ENCODE measurements around the gene ZNF385C.

The ZNF385C gene

DNA sequence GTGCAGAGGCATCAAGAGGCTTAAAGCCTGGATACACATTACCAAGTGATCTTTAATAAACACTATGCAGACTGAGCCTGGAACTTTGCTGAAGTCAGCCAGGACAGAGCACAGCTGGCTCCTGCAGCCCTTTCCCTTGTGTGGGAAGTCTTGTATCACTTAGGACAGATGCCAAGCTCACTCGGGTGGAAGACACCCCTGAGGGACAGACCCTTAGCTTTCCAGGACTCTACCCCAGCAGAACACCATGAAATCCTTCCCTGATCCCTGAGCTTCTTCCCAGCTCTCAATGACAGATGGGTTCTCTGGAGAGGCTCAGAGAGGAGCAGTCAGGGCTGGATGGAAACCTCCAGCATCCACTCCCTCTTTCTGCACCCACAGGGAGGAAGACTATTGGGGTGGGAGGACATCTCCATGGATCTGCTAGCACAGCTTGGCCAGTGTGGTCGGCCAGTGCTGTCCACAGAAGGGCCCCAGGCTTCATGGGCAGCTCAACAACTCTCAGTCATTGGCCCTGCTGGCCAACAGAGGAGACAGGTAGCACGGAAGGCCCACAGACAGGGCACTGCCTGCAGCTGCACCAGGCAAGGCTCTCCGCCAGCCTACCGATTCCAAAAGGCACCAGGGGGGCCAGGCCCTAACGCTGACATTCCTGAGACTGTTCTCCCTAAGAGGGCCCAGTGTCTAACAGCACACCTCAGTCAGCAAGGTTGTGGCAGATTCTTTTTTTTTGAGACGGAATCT is 40.6 kb upstream of the ZNF385C start:
- H3K4me3 ChIP-seq (ENCODE audit: low read depth, low read length), result no peak overlapping the region
- TF ChIP-seq MYC (IDR thresholded peaks at IDR 0.05; ENCODE audit: low read depth, low read length) (no peak), MAX (IDR thresholded peaks at IDR 0.05; ENCODE audit: low read depth, low read length) (no peak), CTCF (IDR thresholded peaks at IDR 0.05; ENCODE audit: low read depth, low read length) (no peak), POLR2A (IDR thresholded peaks at IDR 0.05; ENCODE audit: extremely low read depth, insufficient read length) (no peak)
- DNase-seq (ENCODE audit: low read depth), result no peak

DNA sequence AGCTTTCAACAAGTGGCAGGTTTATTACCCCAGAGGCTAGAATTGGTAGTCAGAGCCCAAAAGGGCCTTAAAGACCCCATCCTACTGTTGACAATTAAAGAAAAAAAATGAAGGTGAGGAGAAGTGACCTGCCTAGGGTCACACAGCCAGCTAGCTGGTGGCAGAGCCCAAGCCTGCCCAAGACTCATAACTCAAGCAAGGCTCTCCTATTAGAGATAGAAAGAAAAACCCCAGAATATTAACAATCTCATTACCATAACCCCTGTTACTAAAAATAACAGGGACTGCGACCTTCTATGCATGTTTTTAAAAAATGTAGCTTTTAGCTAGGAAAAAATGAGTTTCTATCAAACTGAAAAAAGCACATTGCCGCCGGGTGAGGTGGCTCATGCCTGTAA is 38.4 kb upstream of the ZNF385C start:
- no peak overlapping the region for H3K4me3 ChIP-seq (ENCODE audit: low read depth, low read length)
- TF ChIP-seq MYC (IDR thresholded peaks at IDR 0.05; ENCODE audit: low read depth, low read length), result no peak
- no peak for DNase-seq (ENCODE audit: low read depth)

- DNase-seq (ENCODE audit: low read depth), result peak; percentile 50
- TF ChIP-seq CTCF (IDR thresholded peaks at IDR 0.05; ENCODE audit: low read depth, low read length) (no peak), MYC (IDR thresholded peaks at IDR 0.05; ENCODE audit: low read depth, low read length) (no peak), POLR2A (IDR thresholded peaks at IDR 0.05; ENCODE audit: extremely low read depth, insufficient read length) (no peak), MAX (IDR thresholded peaks at IDR 0.05; ENCODE audit: low read depth, low read length) (no peak)
- H3K4me3 ChIP-seq (ENCODE audit: low read depth, low read length), result no peak overlapping the region
Measured at GRCh38 chr17:42135664-42136653, 37.7 kb upstream of the ZNF385C start.

DNA sequence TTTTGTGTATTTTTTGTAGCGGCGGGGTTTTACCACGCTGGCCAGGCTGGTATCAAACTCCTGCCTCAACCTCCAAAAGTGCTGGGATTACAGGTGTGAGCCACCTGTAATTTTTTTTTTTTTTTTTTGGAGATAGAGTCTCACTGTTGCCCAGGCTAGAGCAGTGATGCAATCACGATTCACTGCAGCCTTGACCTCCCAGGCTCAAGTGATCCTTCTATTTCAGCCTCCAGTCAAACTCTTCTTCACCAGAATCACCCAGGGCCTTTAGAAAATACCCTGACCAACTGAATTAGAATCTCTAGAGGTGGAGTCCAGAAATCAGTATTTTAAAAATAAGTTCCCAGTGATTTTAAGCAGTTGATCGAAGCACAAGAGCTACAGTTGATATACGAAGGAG is 36.9 kb upstream of the ZNF385C start:
- TF ChIP-seq MYC (IDR thresholded peaks at IDR 0.05; ENCODE audit: low read depth, low read length), result no peak
- TF ChIP-seq MAX (IDR thresholded peaks at IDR 0.05; ENCODE audit: low read depth, low read length), result no peak
- no peak for TF ChIP-seq CTCF (IDR thresholded peaks at IDR 0.05; ENCODE audit: low read depth, low read length)
- no peak for TF ChIP-seq POLR2A (IDR thresholded peaks at IDR 0.05; ENCODE audit: extremely low read depth, insufficient read length)
- DNase-seq (ENCODE audit: low read depth), result no peak
- no peak overlapping the region for H3K4me3 ChIP-seq (ENCODE audit: low read depth, low read length)

GRCh38 chr17:42133461-42134041 is 35.3 kb upstream of the ZNF385C start:
- no peak for DNase-seq (ENCODE audit: low read depth)
- no peak overlapping the region for H3K4me3 ChIP-seq (ENCODE audit: low read depth, low read length)
- TF ChIP-seq CTCF (IDR thresholded peaks at IDR 0.05; ENCODE audit: low read depth, low read length) (no peak), MAX (IDR thresholded peaks at IDR 0.05; ENCODE audit: low read depth, low read length) (no peak), POLR2A (IDR thresholded peaks at IDR 0.05; ENCODE audit: extremely low read depth, insufficient read length) (no peak), MYC (IDR thresholded peaks at IDR 0.05; ENCODE audit: low read depth, low read length) (no peak)

DNA sequence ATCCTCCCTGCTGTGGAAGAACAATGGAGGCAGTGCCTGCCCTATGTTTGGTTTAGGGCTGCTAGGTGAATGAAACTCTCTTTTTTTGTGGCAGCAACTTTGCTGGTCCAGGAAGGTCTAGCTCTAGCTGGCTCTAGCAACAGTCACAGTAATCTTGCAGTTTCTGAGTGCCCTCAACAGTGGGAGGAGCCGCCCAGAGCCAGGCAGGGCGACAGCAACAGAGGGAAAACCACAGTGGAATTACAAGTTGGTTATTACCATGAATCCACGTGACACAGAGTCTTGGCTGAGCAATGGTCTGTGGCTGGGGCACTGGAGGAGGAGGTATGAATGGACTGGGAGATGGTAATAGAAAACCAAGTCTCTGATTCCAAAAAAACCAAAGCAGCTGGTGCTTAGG is 34.7 kb upstream of the ZNF385C start:
- DNase-seq (ENCODE audit: low read depth), result peak; percentile 67

More for the DNA sequence above, 34.7 kb upstream of the ZNF385C start:
- no peak overlapping the region for H3K4me3 ChIP-seq (ENCODE audit: low read depth, low read length)
- TF ChIP-seq MAX (IDR thresholded peaks at IDR 0.05; ENCODE audit: low read depth, low read length), result 0 out of 2 replicates have a peak, but pooled peaks have one; percentile 28
- no peak for TF ChIP-seq POLR2A (IDR thresholded peaks at IDR 0.05; ENCODE audit: extremely low read depth, insufficient read length)

Data from NB4 (cell line).